ENCODE measurements around the gene NAV2.

NAV2 gene

DNA sequence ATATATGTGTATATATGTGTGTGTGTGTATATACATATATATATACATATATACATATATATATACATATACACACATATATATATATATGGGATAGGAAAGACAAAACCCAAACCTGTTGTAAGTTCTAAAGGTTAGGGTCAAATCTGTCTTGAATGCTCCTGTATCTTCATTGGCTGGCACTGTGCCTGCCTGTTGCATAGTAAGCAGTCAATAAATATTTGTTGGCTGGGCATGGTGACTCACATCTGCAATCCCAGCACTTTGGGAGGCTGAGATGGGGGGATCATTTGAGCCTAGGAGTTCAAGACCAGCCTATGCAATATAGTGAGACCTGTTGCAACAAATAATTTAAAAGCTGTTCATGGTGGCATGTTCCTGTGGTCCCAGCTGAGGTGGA lies 242.3 kb downstream of the NAV2 start:
- Histone ChIP-seq H2AFZ (ENCODE audit: low read length) (no peak overlapping the region), H3K27ac (ENCODE audit: low read length) (no peak overlapping the region), H3K9me3 (replicated peaks; ENCODE audit: insufficient read depth, low read length) (no peaks in the 10 kb centered on the region), H3K36me3 (replicated peaks; ENCODE audit: insufficient read depth, low read length) (no peaks in the 10 kb centered on the region), H3K9me2 (replicated peaks; ENCODE audit: insufficient read depth, low read length) (no peaks in the 10 kb centered on the region), H3K9ac (ENCODE audit: low read length) (no peak overlapping the region), H4K20me1 (ENCODE audit: insufficient read depth, low read length) (0 out of 2 replicates have a peak, but pooled peaks cover 3% of the 10 kb centered on the region), H3K79me2 (ENCODE audit: low read length) (no peaks in the 10 kb centered on the region), H3K4me3 (ENCODE audit: low read length) (no peak overlapping the region), H3F3A (ENCODE audit: insufficient read depth, low read length) (peaks cover 7% of the 10 kb centered on the region; the same call in 1 of the 2 replicates), H3K4me1 (ENCODE audit: low read length) (peaks cover 18% of the 10 kb centered on the region), H3K4me2 (ENCODE audit: low read depth, low read length) (no peak overlapping the region), H3K27me3 (replicated peaks; ENCODE audit: insufficient read depth, low read length) (no peaks in the 10 kb centered on the region)
- TF ChIP-seq EZH2phosphoT487 (IDR thresholded peaks at IDR 0.05; ENCODE audit: low read length) (no peak), EZH2 (optimal IDR thresholded peaks at IDR 0.05; ENCODE audit: low read depth, low read length) (no peak)
- TF ChIP-seq, protein P1, sequence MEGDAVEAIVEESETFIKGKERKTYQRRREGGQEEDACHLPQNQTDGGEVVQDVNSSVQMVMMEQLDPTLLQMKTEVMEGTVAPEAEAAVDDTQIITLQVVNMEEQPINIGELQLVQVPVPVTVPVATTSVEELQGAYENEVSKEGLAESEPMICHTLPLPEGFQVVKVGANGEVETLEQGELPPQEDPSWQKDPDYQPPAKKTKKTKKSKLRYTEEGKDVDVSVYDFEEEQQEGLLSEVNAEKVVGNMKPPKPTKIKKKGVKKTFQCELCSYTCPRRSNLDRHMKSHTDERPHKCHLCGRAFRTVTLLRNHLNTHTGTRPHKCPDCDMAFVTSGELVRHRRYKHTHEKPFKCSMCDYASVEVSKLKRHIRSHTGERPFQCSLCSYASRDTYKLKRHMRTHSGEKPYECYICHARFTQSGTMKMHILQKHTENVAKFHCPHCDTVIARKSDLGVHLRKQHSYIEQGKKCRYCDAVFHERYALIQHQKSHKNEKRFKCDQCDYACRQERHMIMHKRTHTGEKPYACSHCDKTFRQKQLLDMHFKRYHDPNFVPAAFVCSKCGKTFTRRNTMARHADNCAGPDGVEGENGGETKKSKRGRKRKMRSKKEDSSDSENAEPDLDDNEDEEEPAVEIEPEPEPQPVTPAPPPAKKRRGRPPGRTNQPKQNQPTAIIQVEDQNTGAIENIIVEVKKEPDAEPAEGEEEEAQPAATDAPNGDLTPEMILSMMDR (IDR thresholded peaks at IDR 0.05; ENCODE audit: low read length) = no peak
- DNase-seq = no peak

DNA sequence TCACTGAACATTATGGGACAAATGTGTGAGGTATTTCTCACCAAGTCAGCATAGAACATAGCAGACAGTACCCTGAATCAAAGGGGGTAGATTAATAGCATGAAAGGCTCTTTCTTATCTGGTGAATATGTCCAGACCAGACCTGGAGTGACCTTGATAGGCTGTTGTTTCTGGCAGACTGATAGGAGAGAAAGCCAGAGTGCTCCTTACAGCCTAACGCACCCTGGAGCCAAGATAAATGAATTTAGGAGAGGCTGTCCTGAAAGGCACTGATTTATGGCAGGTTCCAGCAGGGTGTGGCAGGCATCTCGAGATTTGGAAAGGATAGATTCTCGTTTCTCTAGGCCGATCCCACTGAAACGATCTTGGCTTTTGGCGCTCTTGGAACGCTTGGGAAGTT lies 243.0 kb downstream of the NAV2 start:
- no peak for DNase-seq
- peaks cover 17% of the 10 kb centered on the region for H3K4me1 ChIP-seq (ENCODE audit: low read length)
- 0 out of 2 replicates have a peak, but pooled peaks cover 3% of the 10 kb centered on the region for H4K20me1 ChIP-seq (ENCODE audit: insufficient read depth, low read length)
- H3F3A ChIP-seq (ENCODE audit: insufficient read depth, low read length) = peaks cover 7% of the 10 kb centered on the region; the same call in 1 of the 2 replicates
- H3K9me3 ChIP-seq (replicated peaks; ENCODE audit: insufficient read depth, low read length) = no peaks in the 10 kb centered on the region
- H3K4me3 ChIP-seq (ENCODE audit: low read length) = no peak overlapping the region
- no peak overlapping the region for H3K4me2 ChIP-seq (ENCODE audit: low read depth, low read length)
- H3K9me2 ChIP-seq (replicated peaks; ENCODE audit: insufficient read depth, low read length) = no peaks in the 10 kb centered on the region
- no peaks in the 10 kb centered on the region for H3K36me3 ChIP-seq (replicated peaks; ENCODE audit: insufficient read depth, low read length)
- no peak overlapping the region for H3K27ac ChIP-seq (ENCODE audit: low read length)
- no peak overlapping the region for H3K9ac ChIP-seq (ENCODE audit: low read length)
- no peak for TF ChIP-seq EZH2phosphoT487 (IDR thresholded peaks at IDR 0.05; ENCODE audit: low read length)
- TF ChIP-seq, protein P1 (IDR thresholded peaks at IDR 0.05; ENCODE audit: low read length) = no peak
- no peak for TF ChIP-seq EZH2 (optimal IDR thresholded peaks at IDR 0.05; ENCODE audit: low read depth, low read length)
- no peaks in the 10 kb centered on the region for H3K79me2 ChIP-seq (ENCODE audit: low read length)
- no peaks in the 10 kb centered on the region for H3K27me3 ChIP-seq (replicated peaks; ENCODE audit: insufficient read depth, low read length)
- H2AFZ ChIP-seq (ENCODE audit: low read length) = no peak overlapping the region

DNA sequence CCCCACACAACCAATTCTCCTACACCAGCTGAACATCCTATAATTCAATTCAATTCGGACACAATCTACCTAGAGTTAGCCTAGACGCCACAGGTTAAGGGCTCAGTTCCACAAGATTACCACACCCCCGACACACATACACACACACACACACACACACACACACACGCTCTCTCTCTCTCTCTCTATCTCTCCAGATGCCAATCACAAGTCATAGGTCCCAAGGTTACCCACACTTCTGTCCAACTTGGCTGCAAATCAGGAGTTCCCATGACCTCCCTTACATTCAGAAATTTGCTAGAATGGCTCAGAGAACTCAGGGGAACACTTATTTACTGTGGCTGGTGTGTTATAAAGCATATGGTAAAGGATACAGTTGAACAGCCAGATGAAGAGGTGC lies 243.6 kb downstream of the NAV2 start:
- Histone ChIP-seq H3K27me3 (replicated peaks; ENCODE audit: insufficient read depth, low read length) (no peaks in the 10 kb centered on the region), H4K20me1 (ENCODE audit: insufficient read depth, low read length) (no peaks in the 10 kb centered on the region), H3K4me3 (ENCODE audit: low read length) (no peak overlapping the region), H2AFZ (ENCODE audit: low read length) (no peak overlapping the region), H3K9ac (ENCODE audit: low read length) (no peak overlapping the region), H3K9me3 (replicated peaks; ENCODE audit: insufficient read depth, low read length) (no peaks in the 10 kb centered on the region), H3K4me1 (ENCODE audit: low read length) (peaks cover 11% of the 10 kb centered on the region), H3K9me2 (replicated peaks; ENCODE audit: insufficient read depth, low read length) (no peaks in the 10 kb centered on the region), H3K36me3 (replicated peaks; ENCODE audit: insufficient read depth, low read length) (no peaks in the 10 kb centered on the region), H3K4me2 (ENCODE audit: low read depth, low read length) (no peak overlapping the region), H3K79me2 (ENCODE audit: low read length) (no peaks in the 10 kb centered on the region), H3K27ac (ENCODE audit: low read length) (no peak overlapping the region), H3F3A (ENCODE audit: insufficient read depth, low read length) (peaks cover 7% of the 10 kb centered on the region; the same call in 1 of the 2 replicates)
- no peak for TF ChIP-seq EZH2phosphoT487 (IDR thresholded peaks at IDR 0.05; ENCODE audit: low read length)
- TF ChIP-seq, protein P1 (IDR thresholded peaks at IDR 0.05; ENCODE audit: low read length) = no peak
- no peak for DNase-seq
